K562 (cell line): ENCODE results near the gene NOD1.
"Not testable (repeated sequence)": the region's sequence is repeated elsewhere in the genome, so short reads cannot be mapped to it uniquely, and the experiment has no call there.

Source experiments
- GABPA ChIP-seq: fragments of 200-800 bp; sonication (Bioruptor generic); conservative IDR thresholded peaks from 2 replicates; pipeline ENCODE4 v1.6.1; 2016; ENCODE audit warnings: low read depth, missing genetic modification characterization, missing compliant biosample characterization
- HINFP ChIP-seq: fragments of 450-650 bp; conservative IDR thresholded peaks from 2 replicates; pipeline ENCODE4 v1.6.1; 2016; ENCODE audit warnings: missing genetic modification characterization, low read depth, mild to moderate bottlenecking, control low read depth, missing compliant biosample characterization
- JUN ChIP-seq, 2 experiments: sonication (generic) in 1 of 2; formaldehyde crosslinking in 1 of 2; IDR thresholded peaks; 2 replicates each; pipeline versions ENCODE4 v1.6.1 to v1.8.0; 2012 to 2022; ENCODE audit warnings: borderline replicate concordance in 2 of 2, mild to moderate bottlenecking in 2 of 2, improper control_type of control experiment in 1 of 2, low read depth in 1 of 2, low read length in 1 of 2, missing genetic modification reagents in 1 of 2
- PCBP2 ChIP-seq: fragments of 200-400 bp; formaldehyde crosslinking; IDR thresholded peaks from 2 replicates; pipeline ENCODE4 v1.6.1; 2018; ENCODE audit warnings: low read length, low read depth, mild to moderate bottlenecking, moderate library complexity; ENCODE audit not compliant: poor library complexity, severe bottlenecking
- SP1 ChIP-seq: sonication (generic); formaldehyde crosslinking; IDR thresholded peaks from 2 replicates; pipeline ENCODE4 v1.8.1; 2022; ENCODE audit warnings: mild to moderate bottlenecking, missing genetic modification reagents
- TAF1 ChIP-seq: IDR thresholded peaks from 2 replicates; pipeline ENCODE4 v1.6.1; 2011; ENCODE audit warnings: mild to moderate bottlenecking, low read length, moderate library complexity; ENCODE audit not compliant: insufficient read depth, control insufficient read depth, severe bottlenecking; ENCODE audit errors: extremely low read depth
- ZKSCAN1 ChIP-seq: fragments of 150-350 bp; IDR thresholded peaks from 2 replicates; pipeline ENCODE4 v1.6.1; 2016; ENCODE audit warnings: low read depth, low read length

GRCh38 chr7:30507346-30507900, 28.8 kb upstream of the NOD1 start:
- TF ChIP-seq GABPA; PCBP2; JUN (IDR thresholded peaks at IDR 0.05; ENCODE audit: borderline replicate concordance, low read depth, low read length); JUN (CRISPR knock-in tag; IDR thresholded peaks at IDR 0.05; ENCODE audit: borderline replicate concordance); TAF1; SP1 (CRISPR knock-in tag); HINFP (tag); ZKSCAN1: not testable (repeated sequence)
